Hepatocyte (in vitro differentiated cells): ENCODE results near the gene CPVL.

ENCODE experiments used
- EZH2 ChIP-seq: fragments of 200-600 bp; sonication (generic); IDR thresholded peaks from 2 replicates; pipeline ENCODE4 v1.6.1; 2016; ENCODE audit warnings: antibody characterized with exemption, mild to moderate bottlenecking, borderline replicate concordance
- TF ChIP-seq, protein P1 (sequence below): fragments of 200-600 bp; sonication (generic); IDR thresholded peaks from 2 replicates; pipeline ENCODE4 v1.5.1; 2016; ENCODE audit warnings: antibody characterized with exemption, mild to moderate bottlenecking; ENCODE audit not compliant: poor library complexity

DNA sequence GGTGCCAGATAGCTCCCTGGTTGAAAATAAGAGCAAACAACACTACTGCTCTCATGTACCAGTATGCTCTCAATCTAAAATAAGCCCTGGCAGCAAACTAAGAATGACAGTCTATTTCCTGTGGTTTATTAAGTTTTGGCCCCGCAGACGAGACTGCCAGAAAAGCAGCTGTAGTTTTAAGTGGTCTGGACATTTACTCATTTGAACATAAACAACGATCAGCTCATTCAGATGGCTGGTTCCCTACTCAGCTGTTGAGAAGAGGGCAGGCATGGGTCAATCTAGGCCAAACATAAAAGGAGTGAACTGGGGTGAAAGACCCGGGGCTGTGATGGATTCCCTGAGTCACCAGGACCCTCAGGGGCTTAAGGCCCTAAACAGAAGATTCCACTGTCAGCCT is 192.7 kb downstream of the CPVL start:
- TF ChIP-seq, protein P1, sequence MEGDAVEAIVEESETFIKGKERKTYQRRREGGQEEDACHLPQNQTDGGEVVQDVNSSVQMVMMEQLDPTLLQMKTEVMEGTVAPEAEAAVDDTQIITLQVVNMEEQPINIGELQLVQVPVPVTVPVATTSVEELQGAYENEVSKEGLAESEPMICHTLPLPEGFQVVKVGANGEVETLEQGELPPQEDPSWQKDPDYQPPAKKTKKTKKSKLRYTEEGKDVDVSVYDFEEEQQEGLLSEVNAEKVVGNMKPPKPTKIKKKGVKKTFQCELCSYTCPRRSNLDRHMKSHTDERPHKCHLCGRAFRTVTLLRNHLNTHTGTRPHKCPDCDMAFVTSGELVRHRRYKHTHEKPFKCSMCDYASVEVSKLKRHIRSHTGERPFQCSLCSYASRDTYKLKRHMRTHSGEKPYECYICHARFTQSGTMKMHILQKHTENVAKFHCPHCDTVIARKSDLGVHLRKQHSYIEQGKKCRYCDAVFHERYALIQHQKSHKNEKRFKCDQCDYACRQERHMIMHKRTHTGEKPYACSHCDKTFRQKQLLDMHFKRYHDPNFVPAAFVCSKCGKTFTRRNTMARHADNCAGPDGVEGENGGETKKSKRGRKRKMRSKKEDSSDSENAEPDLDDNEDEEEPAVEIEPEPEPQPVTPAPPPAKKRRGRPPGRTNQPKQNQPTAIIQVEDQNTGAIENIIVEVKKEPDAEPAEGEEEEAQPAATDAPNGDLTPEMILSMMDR = no peak
- TF ChIP-seq EZH2 = no peak
